GM19240 (cell line): Measurements from ENCODE around the gene KRT6A.

ENCODE experiments used
- DNase-seq: peaks from one replicate; pipeline ENCODE4 v3.0.0; 2011; ENCODE audit warnings: low spot score; ENCODE audit not compliant: insufficient read length

The KRT6A gene

GRCh38 chr12:52493172-52493571 lies at the start of gene KRT6A:
TSS of gene KRT6A (minus strand) at chr12:52493257. CDS start at chr12:52493188, 69 bp downstream.
- no peak for DNase-seq

GRCh38 chr12:52542157-52542556 lies 49.1 kb upstream of the KRT6A start:
- DNase-seq = no peak

GRCh38 chr12:52541709-52542108 lies 48.7 kb upstream of the KRT6A start:
- no peak for DNase-seq

- no peak for DNase-seq
Observed at GRCh38 chr12:52540531-52540930, 47.5 kb upstream of the KRT6A start.

GRCh38 chr12:52539821-52540173 lies 46.7 kb upstream of the KRT6A start:
- DNase-seq = no peak

GRCh38 chr12:52539083-52539820 lies 46.2 kb upstream of the KRT6A start:
- no peak for DNase-seq

GRCh38 chr12:52537101-52537500 lies 44.0 kb upstream of the KRT6A start:
- no peak for DNase-seq

GRCh38 chr12:52535574-52535973 lies 42.5 kb upstream of the KRT6A start:
- no peak for DNase-seq

- no peak for DNase-seq
Observed at GRCh38 chr12:52534482-52534881, 41.4 kb upstream of the KRT6A start.

- DNase-seq = no peak
Observed at GRCh38 chr12:52533686-52534470, 40.8 kb upstream of the KRT6A start.

- DNase-seq = no peak
Observed at GRCh38 chr12:52532636-52533035, 39.6 kb upstream of the KRT6A start.

- DNase-seq = no peak
Observed at GRCh38 chr12:52531566-52532300, 38.7 kb upstream of the KRT6A start.

- DNase-seq = no peak
Observed at GRCh38 chr12:52530905-52531304, 37.8 kb upstream of the KRT6A start.

- no peak for DNase-seq
Observed at GRCh38 chr12:52530366-52530765, 37.3 kb upstream of the KRT6A start.

- no peak for DNase-seq
Observed at GRCh38 chr12:52529846-52530245, 36.8 kb upstream of the KRT6A start.

- DNase-seq = no peak
Observed at GRCh38 chr12:52529417-52529816, 36.4 kb upstream of the KRT6A start.

GRCh38 chr12:52528641-52529143 lies 35.6 kb upstream of the KRT6A start:
- DNase-seq = no peak

GRCh38 chr12:52527121-52527800 lies 34.2 kb upstream of the KRT6A start:
- DNase-seq = no peak

- DNase-seq = no peak
Observed at GRCh38 chr12:52526511-52526951, 33.5 kb upstream of the KRT6A start.

GRCh38 chr12:52525661-52526499 lies 32.8 kb upstream of the KRT6A start:
- no peak for DNase-seq
